Activated CD4-positive, alpha-beta memory T cell treated with anti-CD3 and anti-CD28 coated beads, Interleukin-2, amount 10 ng/mL, durations not matched to agents 7 days and 5 days (primary cell): Measurements from ENCODE around the gene CDHR2. TPM values are rescaled to one million over a fixed set of nuclear protein-coding genes. Genes with fewer than 3 reads are reported as not detected.

Experiments
- CTCF ChIA-PET: fragments of 350-600 bp; sonication (Branson Sonifier 250); formaldehyde crosslinking; loops from one replicate; lab custom pipeline; 2021; ENCODE audit warnings: antibody characterized with exemption, inconsistent platforms; lab: Charles Lee
- POLR2A ChIA-PET: fragments of 350-600 bp; sonication (Branson Sonifier 250); formaldehyde crosslinking; loops from one replicate; lab custom pipeline; 2021; ENCODE audit warnings: antibody characterized with exemption; lab: Charles Lee
- DNase-seq: peaks from one replicate; pipeline ENCODE4 v3.0.0-alpha.2; 2020
- H3K27ac Mint-ChIP-seq: one replicate; pipeline ENCODE4 v1.8.0; 2021; ENCODE audit warnings: mild to moderate bottlenecking, mixed read lengths
- H3K27me3 Mint-ChIP-seq: one replicate; pipeline ENCODE4 v1.8.0; 2021; ENCODE audit warnings: mixed read lengths
- H3K36me3 Mint-ChIP-seq: one replicate; pipeline ENCODE4 v1.8.0; 2021; ENCODE audit warnings: low read depth, mixed read lengths
- H3K4me1 Mint-ChIP-seq: one replicate; pipeline ENCODE4 v1.8.0; 2021; ENCODE audit warnings: mixed read lengths
- H3K4me3 Mint-ChIP-seq: one replicate; pipeline ENCODE4 v1.8.0; 2021; ENCODE audit warnings: mild to moderate bottlenecking, mixed read lengths
- H3K9me3 Mint-ChIP-seq: one replicate; pipeline ENCODE4 v1.8.0; 2021; ENCODE audit warnings: mixed read lengths
- total RNA-seq, 2 experiments: library from RNA; stranded (reverse); gene quantifications; one replicate each; pipeline ENCODE4 v1.2.3, GENCODE V29; 2021

Gene CDHR2
- total RNA-seq, 2 experiments from 2014 or later: 1.6 to 2.3 TPM

DNA sequence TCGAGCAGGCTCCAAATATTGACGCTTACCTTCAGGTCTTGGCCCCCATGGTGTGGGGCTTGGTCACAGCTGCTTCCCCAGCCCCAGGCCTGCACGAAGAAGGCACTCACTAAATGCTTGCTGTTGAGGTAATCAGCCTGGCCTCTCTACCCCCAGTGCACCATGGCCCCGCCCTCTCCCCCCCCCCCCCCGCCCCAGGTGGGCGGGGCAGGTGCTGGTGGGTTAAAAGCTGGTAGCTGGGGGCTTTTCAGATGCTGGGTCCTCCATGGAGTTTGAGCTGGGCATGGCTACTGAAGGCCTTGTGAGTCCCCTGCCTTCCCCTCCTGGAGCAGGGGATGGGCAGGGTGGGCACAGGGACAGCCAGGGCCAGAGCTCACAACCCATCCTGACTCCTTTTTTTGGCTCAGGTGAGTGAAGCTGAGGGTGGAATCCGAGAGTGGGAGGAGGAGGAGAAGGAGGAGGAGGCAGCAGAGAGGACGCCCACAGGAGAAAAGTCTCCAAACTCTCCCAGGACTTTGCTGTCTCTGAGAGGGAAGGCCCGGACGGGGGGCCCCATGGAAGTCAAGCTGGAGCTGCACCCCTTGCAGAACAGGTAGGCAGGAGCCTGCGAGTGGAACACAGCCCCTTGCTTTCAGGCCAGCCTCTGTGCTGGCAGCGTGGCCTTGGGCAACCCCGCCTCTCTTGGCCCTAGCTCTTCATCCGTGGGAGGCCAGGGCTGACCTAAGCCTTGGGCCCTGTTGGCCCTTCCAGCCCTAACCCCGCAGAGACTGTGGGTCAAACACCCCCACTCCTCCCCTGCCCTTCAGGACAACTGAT is 93.7 kb downstream of the CDHR2 start:
- DNase-seq: no peak
- Mint-ChIP-seq H3K27me3 (peaks cover 4% of the 10 kb centered on the region), H3K4me1 (peaks cover 15% of the 10 kb centered on the region), H3K36me3 (no peaks in the 10 kb centered on the region), H3K4me3 (no peak overlapping the region), H3K9me3 (no peaks in the 10 kb centered on the region), H3K27ac (no peak overlapping the region)
- ChIA-PET CTCF (interaction anchor here (0.8 kb wide), 1 partner anchor 18 kb away, joined by 3 read pairs; no protein-coding TSS in a partner anchor), POLR2A (no interaction called here)

DNA sequence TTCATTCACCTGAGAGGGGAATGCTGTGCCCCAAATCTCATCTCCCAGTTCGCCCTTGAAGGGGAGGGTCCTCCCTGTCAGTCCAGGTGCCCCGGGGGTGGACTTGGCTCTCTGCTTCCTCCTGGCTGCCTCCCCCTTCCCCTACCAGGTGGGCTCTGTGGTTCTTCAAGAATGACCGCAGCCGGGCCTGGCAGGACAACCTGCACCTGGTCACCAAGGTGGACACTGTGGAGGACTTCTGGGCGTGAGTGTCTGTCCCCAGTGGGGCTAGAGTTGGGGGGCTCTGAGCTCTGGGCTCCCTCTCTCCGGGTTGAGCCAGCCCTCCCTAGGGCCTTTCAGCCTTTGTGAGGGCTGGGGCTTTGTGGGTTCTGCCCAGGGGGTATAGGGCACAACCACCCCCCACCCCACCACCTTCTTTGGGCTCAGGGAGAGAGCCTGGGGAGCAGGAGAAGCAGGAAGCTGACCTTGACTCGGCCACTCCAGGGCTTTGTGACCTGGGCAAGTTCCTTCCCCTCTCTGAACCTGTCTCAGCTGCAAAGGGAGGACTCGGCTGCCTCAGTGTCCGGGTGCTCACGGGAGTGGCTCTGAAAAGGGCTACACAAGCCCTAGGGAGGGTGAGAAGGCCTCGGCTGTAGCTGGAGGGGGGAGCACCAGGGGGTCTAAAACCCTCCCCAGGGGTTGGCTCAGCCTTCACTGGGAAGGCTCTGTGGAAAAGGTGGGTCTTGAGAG is 94.5 kb downstream of the CDHR2 start:
- Mint-ChIP-seq H3K4me3 (no peak overlapping the region), H3K27me3 (no peaks in the 10 kb centered on the region), H3K36me3 (no peaks in the 10 kb centered on the region), H3K9me3 (no peaks in the 10 kb centered on the region), H3K4me1 (peaks cover 21% of the 10 kb centered on the region), H3K27ac (no peak overlapping the region)
- ChIA-PET CTCF (interaction anchor here (0.6 to 1.5 kb wide), 2 partner anchors 17 to 188 kb away, joined by 3 to 5 read pairs; no protein-coding TSS in a partner anchor), POLR2A (no interaction called here)
- DNase-seq: no peak

DNA sequence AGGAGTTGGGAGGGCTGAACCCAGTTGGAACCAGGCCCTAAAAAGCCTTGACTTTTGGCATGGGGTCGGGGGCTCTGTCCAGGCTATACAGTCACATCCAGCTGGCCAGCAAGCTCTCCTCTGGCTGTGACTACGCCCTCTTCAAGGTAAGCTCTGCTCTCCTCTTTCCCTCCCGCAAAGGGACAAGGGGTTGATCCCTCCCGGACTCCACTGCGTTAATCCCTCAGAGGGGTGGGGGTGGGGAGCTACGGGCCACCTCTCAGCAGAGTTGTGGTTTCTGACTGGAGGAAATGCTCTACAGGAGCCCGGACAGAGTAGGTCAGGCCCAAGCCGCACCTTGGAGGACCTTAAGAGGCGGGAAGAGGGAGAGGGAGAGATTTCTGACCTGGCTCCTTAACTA is 95.2 kb downstream of the CDHR2 start:
- Mint-ChIP-seq H3K27ac (no peak overlapping the region), H3K9me3 (no peaks in the 10 kb centered on the region), H3K27me3 (no peaks in the 10 kb centered on the region), H3K36me3 (no peaks in the 10 kb centered on the region), H3K4me1 (peaks cover 27% of the 10 kb centered on the region), H3K4me3 (no peak overlapping the region)
- no peak for DNase-seq
- POLR2A ChIA-PET: no interaction called here
- CTCF ChIA-PET: interaction anchor here (0.6 to 1.5 kb wide), 2 partner anchors 16 to 188 kb away, joined by 3 to 5 read pairs; no protein-coding TSS in a partner anchor

DNA sequence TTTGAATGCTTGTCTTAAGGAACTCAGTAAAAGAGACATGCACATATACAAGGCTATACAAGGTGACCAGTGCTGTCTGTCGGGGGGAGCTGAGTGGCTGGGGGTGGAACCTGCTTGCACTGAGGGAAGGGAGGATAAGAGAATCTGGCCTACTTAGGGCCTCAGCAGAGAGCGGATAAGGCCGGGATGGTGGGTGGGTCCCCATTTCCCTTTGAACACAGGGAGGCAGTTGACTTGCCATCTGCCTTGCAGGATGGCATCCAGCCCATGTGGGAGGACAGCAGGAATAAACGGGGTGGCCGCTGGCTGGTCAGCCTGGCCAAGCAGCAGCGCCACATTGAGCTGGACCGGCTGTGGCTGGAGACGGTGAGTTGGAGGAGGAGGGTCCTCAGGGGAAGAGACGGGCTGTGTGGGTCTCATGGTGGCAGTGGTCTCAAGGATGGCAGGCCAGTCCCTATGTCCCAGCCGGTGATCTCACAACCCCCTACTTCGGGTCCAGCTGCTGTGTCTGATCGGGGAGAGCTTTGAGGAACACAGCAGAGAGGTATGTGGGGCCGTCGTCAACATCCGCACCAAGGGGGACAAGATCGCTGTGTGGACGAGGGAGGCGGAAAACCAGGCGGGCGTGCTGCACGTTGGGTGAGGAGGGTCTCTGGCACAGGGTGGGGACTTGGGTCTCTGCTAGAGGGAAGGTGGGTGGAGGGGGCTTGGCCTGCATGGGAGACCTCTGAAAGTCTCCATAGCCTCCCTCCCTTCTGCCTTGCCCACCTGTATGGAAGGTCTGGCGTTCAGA is 95.9 kb downstream of the CDHR2 start:
- no peak overlapping the region for H3K4me3 Mint-ChIP-seq
- no peaks in the 10 kb centered on the region for H3K36me3 Mint-ChIP-seq
- H3K27me3 Mint-ChIP-seq: no peaks in the 10 kb centered on the region
- DNase-seq: no peak
- CTCF ChIA-PET: interaction anchor here (1.5 kb wide), 1 partner anchor 16 kb away, joined by 3 read pairs; no protein-coding TSS in a partner anchor
- POLR2A ChIA-PET: no interaction called here
- H3K9me3 Mint-ChIP-seq: no peaks in the 10 kb centered on the region
- H3K4me1 Mint-ChIP-seq: peaks cover 35% of the 10 kb centered on the region
- H3K27ac Mint-ChIP-seq: no peak overlapping the region

Other genes with a start within 250 kb of the CDHR2 start
- 10 to 100 TPM; 50.5 to 54.5 TPM for gene KIAA1191, start 187.6 kb upstream of the CDHR2 start, total RNA-seq
- gene ARL10, start 183.9 kb upstream of the CDHR2 start, total RNA-seq: 1 to 10 TPM; 6.5 TPM
- 10 to 100 TPM; 24.2 to 24.7 TPM for gene NOP16, start 160.7 kb upstream of the CDHR2 start, total RNA-seq
- 100 to 1,000 TPM; 142 to 147 TPM for gene HIGD2A, start 160.6 kb upstream of the CDHR2 start, total RNA-seq
- gene CLTB, start 132.8 kb upstream of the CDHR2 start, total RNA-seq: 10 to 100 TPM; 56.2 to 57.2 TPM
- 10 to 100 TPM; 36.2 to 38.7 TPM for gene FAF2, start 101.0 kb upstream of the CDHR2 start, total RNA-seq
- gene RNF44, start 11.9 kb upstream of the CDHR2 start, total RNA-seq: 100 to 1,000 TPM; 142 to 143 TPM
- gene GPRIN1, start 60.8 kb downstream of the CDHR2 start, total RNA-seq: 1 to 10 TPM; 3.7 to 4.2 TPM
- gene SNCB, start 81.2 kb downstream of the CDHR2 start, total RNA-seq: not detected
- not detected for gene EIF4E1B, start 81.3 kb downstream of the CDHR2 start, total RNA-seq
- gene TSPAN17, start 98.1 kb downstream of the CDHR2 start, total RNA-seq: 10 to 100 TPM; 33.3 to 33.4 TPM